GM12878 (cell line): ENCODE data around the gene USP47.

Source experiments
- BHLHE40 ChIP-seq, 2 experiments: fragments of 450-650 bp in 1 of 2; IDR thresholded peaks; 2 replicates each; pipeline ENCODE4 v1.6.1; 2011 to 2017; ENCODE audit warnings: low read depth in 2 of 2, borderline replicate concordance in 1 of 2, improper control_type of control experiment in 1 of 2, low read length in 1 of 2, mild to moderate bottlenecking in 1 of 2
- CEBPB ChIP-seq, 2 experiments: fragments of 150-350 bp in 1 of 2; IDR thresholded peaks; 2 replicates each; pipeline ENCODE4 v1.6.1; 2012 to 2014; ENCODE audit warnings: low read depth in 2 of 2, low read length in 2 of 2, borderline replicate concordance in 1 of 2, inconsistent platforms in 1 of 2
- CTCF ChIP-seq, 3 experiments: IDR thresholded peaks in 2 of 3; conservative IDR thresholded peaks in 1 of 3; 2 replicates each; pipeline ENCODE4 v1.5.1; 2011; ENCODE audit warnings: low read depth in 3 of 3, low read length in 3 of 3, mild to moderate bottlenecking in 3 of 3, control low read depth in 2 of 3, moderate library complexity in 2 of 3, inconsistent platforms in 1 of 3, mixed read lengths in 1 of 3; ENCODE audit not compliant: control insufficient read depth in 2 of 3, insufficient read depth in 1 of 3; ENCODE audit errors: extremely low read depth in 1 of 3
- POLR2A ChIP-seq: IDR thresholded peaks from 2 replicates; pipeline ENCODE4 v1.6.1; 2011; ENCODE audit warnings: low read depth, mild to moderate bottlenecking, low read length
- SRF ChIP-seq, 2 experiments: IDR thresholded peaks; 2 replicates each; pipeline ENCODE4 v1.6.1; 2011; ENCODE audit warnings: low read depth in 2 of 2, low read length in 2 of 2, mild to moderate bottlenecking in 1 of 2, moderate library complexity in 1 of 2
- YY1 ChIP-seq: IDR thresholded peaks from 2 replicates; pipeline ENCODE4 v1.6.1; 2011; ENCODE audit warnings: low read depth, mild to moderate bottlenecking, low read length
- ZNF24 ChIP-seq: fragments of 450-650 bp; IDR thresholded peaks from 2 replicates; pipeline ENCODE4 v1.6.1; 2017; ENCODE audit warnings: antibody characterized with exemption, mild to moderate bottlenecking

GRCh38 chr11:11942668-11943067 is 100.9 kb downstream of the USP47 start:
- TF ChIP-seq ZNF24 (no peak), CTCF (IDR thresholded peaks at IDR 0.05 in 2 of 3, conservative IDR thresholded peaks at IDR 0.05 in 1 of 3; ENCODE audit: control insufficient read depth in 2 of 3, extremely low read depth in 1 of 3, insufficient read depth in 1 of 3, low read depth in 3 of 3, low read length in 3 of 3) (no peak), CEBPB (IDR thresholded peaks at IDR 0.05; ENCODE audit: borderline replicate concordance in 1 of 2, low read depth in 2 of 2, low read length in 2 of 2) (no peak), POLR2A (no peak), SRF (IDR thresholded peaks at IDR 0.05; ENCODE audit: low read depth in 2 of 2, low read length in 2 of 2) (no peak), YY1 (no peak), BHLHE40 (IDR thresholded peaks at IDR 0.05; ENCODE audit: borderline replicate concordance in 1 of 2, low read depth in 2 of 2, low read length in 1 of 2) (no peak)
